GM12872 (cell line): ENCODE data around the gene JAK1.

Experiments
- CTCF ChIP-seq: IDR thresholded peaks from 3 replicates; pipeline ENCODE4 v1.5.1; 2011; ENCODE audit warnings: low read depth, mild to moderate bottlenecking, low read length, moderate library complexity; ENCODE audit not compliant: insufficient read depth

The JAK1 gene

GRCh38 chr1:64851664-64852063 is 114.7 kb downstream of the JAK1 start:
- TF ChIP-seq CTCF: no peak

- no peak for TF ChIP-seq CTCF
Observed at GRCh38 chr1:64850846-64851245, 115.5 kb downstream of the JAK1 start.

- no peak for TF ChIP-seq CTCF
Observed at GRCh38 chr1:64849942-64850341, 116.4 kb downstream of the JAK1 start.

GRCh38 chr1:64848803-64849202 is 117.5 kb downstream of the JAK1 start:
- no peak for TF ChIP-seq CTCF

GRCh38 chr1:64848136-64848535 is 118.2 kb downstream of the JAK1 start:
- TF ChIP-seq CTCF: no peak

- no peak for TF ChIP-seq CTCF
Observed at GRCh38 chr1:64847666-64848065, 118.7 kb downstream of the JAK1 start.

- no peak for TF ChIP-seq CTCF
Observed at GRCh38 chr1:64846573-64847430, 119.5 kb downstream of the JAK1 start.
